IMR-90 (cell line): Measurements from ENCODE around the gene ATP8B4.

ENCODE experiments used
- BHLHE40 ChIP-seq: fragments of 150-350 bp; IDR thresholded peaks from 2 replicates; pipeline ENCODE4 v1.6.1; 2016; ENCODE audit warnings: mild to moderate bottlenecking, low read depth, low read length
- CEBPB ChIP-seq: IDR thresholded peaks from 2 replicates; pipeline ENCODE4 v1.6.1; 2012; ENCODE audit warnings: low read depth, low read length, improper control_type of control experiment
- CTCF ChIP-seq: conservative IDR thresholded peaks from 2 replicates; pipeline ENCODE4 v1.5.1; 2012; ENCODE audit warnings: mild to moderate bottlenecking, low read depth, low read length, improper control_type of control experiment
- MXI1 ChIP-seq: IDR thresholded peaks from 2 replicates; pipeline ENCODE4 v1.6.1; 2012; ENCODE audit warnings: low read depth, mild to moderate bottlenecking, low read length, moderate library complexity, borderline replicate concordance
- POLR2A ChIP-seq: IDR thresholded peaks from 2 replicates; pipeline ENCODE4 v1.6.1; 2012; ENCODE audit warnings: mild to moderate bottlenecking, low read depth, low read length
- RAD21 ChIP-seq: IDR thresholded peaks from 2 replicates; pipeline ENCODE4 v1.6.1; 2012; ENCODE audit warnings: low read length, improper control_type of control experiment
- RCOR1 ChIP-seq: IDR thresholded peaks from 2 replicates; pipeline ENCODE4 v1.6.1; 2012; ENCODE audit warnings: mild to moderate bottlenecking, low read length, improper control_type of control experiment; ENCODE audit not compliant: insufficient replicate concordance
- USF2 ChIP-seq: fragments of 150-350 bp; IDR thresholded peaks from 2 replicates; pipeline ENCODE4 v1.6.1; 2017; ENCODE audit warnings: mild to moderate bottlenecking, antibody characterized with exemption, low read length, low read depth

- TF ChIP-seq CTCF = no peak
- no peak for TF ChIP-seq RAD21
- TF ChIP-seq POLR2A = no peak
- TF ChIP-seq USF2 = no peak
- TF ChIP-seq RCOR1 = no peak
- TF ChIP-seq CEBPB = no peak
- TF ChIP-seq BHLHE40 = no peak
- TF ChIP-seq MXI1 = no peak
Observed at GRCh38 chr15:50168379-50168778, 49.3 kb upstream of the ATP8B4 start.
